GM20000 (cell line): ENCODE measurements around the gene DHH.

Source experiments
- DNase-seq: peaks from one replicate; pipeline ENCODE4 v3.0.0; 2012; ENCODE audit warnings: low spot score
- TF ChIP-seq, protein P1 (sequence below): IDR thresholded peaks from 2 replicates; pipeline ENCODE4 v1.5.1; 2012; ENCODE audit warnings: mild to moderate bottlenecking, control low read depth; ENCODE audit errors: extremely low read depth, missing control alignments

DHH gene

DNA sequence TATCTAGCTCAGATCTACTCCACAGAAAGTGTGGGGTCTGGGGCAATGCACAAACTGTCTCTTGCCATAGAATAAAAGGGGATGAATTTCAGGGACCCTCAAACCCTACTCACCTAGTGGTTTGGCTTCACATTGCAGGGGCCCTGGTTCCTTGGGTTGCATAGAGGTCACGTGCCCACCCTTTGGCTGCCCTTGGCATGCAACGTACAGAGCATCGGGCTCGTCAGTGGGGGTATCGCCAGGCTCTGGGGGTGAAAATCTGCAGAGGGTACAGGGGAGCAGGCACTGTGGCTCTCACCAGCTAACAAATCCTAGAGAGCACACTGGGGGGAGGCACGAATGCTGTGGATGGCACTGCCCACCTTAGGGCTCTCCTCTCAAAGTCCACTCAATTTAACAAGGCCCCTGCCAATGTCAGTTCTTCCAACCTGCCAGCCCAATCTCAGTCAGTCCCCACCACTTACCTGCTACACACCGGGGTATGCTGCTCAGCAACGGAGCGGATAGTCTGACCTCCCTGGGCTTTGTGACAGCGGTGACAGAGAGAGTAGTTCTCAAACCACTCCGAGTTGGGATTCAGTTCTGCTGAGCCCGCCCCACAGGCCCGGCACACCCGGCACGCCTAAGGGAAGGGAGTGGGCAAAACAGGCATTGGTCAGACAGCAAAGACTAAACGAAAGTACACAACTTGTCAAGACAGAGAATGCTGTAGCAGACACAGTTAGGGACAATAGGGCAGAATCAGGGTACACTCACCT is 42.0 kb downstream of the DHH start:
- DNase-seq: no peak
- TF ChIP-seq, protein P1, sequence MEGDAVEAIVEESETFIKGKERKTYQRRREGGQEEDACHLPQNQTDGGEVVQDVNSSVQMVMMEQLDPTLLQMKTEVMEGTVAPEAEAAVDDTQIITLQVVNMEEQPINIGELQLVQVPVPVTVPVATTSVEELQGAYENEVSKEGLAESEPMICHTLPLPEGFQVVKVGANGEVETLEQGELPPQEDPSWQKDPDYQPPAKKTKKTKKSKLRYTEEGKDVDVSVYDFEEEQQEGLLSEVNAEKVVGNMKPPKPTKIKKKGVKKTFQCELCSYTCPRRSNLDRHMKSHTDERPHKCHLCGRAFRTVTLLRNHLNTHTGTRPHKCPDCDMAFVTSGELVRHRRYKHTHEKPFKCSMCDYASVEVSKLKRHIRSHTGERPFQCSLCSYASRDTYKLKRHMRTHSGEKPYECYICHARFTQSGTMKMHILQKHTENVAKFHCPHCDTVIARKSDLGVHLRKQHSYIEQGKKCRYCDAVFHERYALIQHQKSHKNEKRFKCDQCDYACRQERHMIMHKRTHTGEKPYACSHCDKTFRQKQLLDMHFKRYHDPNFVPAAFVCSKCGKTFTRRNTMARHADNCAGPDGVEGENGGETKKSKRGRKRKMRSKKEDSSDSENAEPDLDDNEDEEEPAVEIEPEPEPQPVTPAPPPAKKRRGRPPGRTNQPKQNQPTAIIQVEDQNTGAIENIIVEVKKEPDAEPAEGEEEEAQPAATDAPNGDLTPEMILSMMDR: no peak

DNA sequence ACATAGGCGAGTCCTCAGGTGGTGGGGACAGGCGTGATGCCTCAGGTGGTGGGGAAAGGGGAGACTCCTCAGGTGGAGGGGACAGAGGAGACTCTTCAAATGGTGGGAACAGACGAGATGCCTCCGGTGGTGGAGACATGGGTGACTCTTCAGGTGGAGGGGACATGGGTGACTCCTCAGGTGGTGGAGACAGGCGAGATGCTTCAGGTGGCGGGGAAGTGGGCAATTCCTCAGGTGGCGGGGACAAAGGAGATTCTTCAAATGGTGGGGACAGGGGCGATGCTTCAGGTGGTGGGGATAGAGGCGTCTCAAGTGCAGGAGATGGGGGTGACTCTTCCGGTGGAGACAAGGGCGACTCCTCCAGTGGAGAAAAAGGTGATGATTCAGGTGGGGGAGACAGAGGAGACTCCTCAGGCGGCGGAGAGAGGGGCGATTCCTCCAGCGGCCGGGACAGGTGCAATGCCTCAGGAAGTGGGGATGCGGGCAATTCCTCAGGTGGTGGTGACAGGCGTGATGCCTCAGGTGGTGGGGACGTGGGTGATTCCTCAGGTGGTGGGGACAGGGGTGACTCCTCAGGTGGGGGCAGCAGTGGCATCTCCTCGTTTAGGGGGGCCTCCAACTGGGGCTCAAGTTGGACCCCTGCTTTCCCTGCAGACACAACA is 42.7 kb downstream of the DHH start:
- TF ChIP-seq, protein P1: no peak
- no peak for DNase-seq

DNA sequence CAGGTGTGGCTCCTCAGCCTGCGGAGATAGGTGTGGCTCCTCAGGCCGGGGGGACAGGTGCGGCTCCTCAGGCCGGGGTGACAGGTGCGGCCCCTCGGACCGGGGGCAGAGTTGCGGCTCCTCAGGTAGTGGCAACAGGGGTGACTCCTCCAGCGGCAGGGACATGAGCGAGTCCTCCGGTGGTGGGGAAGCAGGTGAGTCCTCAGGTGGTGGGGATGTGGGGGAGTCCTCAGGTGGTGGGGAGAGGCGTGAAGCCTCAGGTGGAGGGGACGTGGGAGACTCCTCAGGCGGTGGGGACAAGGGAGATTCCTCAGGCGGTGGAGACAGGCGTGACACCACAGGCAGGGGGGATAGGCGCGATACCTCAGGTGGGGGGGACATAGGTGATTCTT is 43.2 kb downstream of the DHH start:
- TF ChIP-seq, protein P1: no peak
- DNase-seq: no peak

DNA sequence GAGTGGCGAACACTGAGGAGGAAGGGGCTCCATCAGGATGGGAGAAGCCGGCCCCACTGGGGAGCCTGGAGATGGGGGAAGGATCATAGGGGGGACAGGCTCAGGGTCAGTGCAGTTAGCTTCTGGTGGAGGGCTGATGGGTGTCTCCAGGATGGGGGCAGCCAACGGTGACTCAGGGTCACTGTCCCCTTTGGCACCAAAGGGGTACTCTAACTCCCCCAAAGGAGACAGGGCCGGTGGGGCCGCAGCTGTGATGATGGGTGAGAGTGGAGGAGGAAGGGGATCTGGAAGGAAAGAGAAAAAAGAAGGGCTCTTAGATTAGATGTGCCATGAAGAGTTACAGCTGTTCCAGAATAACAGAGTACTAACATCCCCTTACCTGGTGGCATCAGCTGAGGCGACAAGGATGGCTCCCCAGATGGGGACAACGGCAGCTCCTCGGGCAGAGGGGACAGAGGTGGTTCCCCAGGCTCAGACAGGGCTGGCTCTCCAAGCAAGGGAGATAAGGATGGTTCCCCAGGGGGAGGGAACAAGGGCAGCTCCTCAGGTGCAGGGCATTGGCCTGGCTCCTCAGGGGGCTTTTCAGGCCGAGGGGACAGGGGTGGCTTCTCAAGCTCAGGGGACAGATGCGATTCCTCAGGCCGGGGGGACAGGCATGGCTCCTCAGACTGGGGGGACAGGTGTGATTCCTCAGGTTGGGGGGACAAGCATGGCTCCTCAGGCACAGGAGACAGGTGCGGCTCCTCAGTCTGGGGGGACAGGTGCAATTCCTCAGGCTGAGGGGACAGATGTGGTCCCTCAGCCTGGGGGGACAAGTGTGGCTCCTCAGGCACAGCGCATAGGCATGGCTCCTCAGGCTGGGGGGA is 43.9 kb downstream of the DHH start:
- no peak for DNase-seq
- TF ChIP-seq, protein P1: no peak

DNA sequence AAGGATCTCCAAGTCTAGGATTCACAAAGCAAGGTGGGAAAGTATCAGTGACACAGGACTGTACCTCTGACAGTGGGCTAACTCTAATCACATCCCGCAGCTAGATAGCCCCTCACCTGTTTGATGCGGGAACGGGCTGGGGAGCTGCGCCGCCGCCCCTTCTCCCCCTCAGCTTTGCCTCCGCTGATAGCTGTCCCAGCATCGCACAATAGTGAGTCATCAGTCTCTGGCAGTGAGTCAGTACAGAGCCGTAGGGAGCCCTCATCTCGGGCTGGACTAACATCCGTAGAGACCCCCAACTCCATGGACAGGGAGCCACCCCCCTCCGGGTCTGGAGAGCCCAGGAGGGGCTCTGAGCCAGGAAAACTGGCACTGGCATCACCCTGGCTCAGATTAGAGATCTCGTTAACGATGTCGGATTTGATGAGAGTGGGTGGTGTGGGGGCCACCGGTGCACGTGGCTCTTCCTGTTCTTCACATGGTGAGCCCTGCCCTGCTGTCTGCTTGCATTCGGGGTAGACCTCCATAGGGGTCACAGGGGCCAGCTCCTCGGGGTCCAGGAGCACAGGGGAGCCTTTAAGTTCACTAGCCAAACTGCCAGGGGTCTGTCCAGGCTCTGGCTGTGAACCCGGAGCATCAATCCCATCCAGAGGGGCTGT is 44.9 kb downstream of the DHH start:
- DNase-seq: no peak
- TF ChIP-seq, protein P1: no peak

DNA sequence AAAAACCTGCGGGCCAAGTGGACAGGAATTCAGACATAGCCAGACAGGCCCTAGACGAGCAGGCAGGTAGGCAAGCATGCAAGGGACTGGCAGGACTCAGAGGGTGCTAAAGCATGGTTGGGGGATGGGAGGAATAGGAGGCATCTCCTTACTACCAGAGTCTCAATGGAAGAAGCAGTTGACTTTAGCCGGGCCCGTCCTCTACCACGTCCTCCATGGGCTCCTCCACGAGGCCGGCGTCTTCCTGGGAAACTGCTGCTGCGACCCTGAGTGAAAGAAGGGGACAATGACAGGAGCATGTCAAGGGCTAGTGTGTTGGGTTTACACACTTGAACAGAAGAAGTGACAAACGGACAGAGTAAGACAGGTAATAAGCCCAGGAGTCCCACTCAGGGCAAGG is 45.6 kb downstream of the DHH start:
- no peak for DNase-seq
- TF ChIP-seq, protein P1: no peak
